Activated B cell treated with CpG ODN at 0.5 μM for 24 hours (primary cell): ENCODE data around the gene BST1. TPM values are rescaled to one million over a fixed set of nuclear protein-coding genes. Genes with fewer than 3 reads are reported as not detected.

Experiments used
- ATAC-seq: fragments of 200-7000 bp; cut with Tn5 transposase; one replicate; pipeline ENCODE4 v1.10.0; 2021; ENCODE audit warnings: low read depth, mild to moderate bottlenecking, moderate library complexity
- CTCF ChIA-PET: fragments of 350-600 bp; sonication (Branson Sonifier 250); formaldehyde crosslinking; loops from one replicate; lab custom pipeline; 2021; ENCODE audit warnings: antibody characterized with exemption; lab: Charles Lee
- POLR2A ChIA-PET: fragments of 350-600 bp; sonication (Branson Sonifier 250); formaldehyde crosslinking; loops from one replicate; lab custom pipeline; 2021; ENCODE audit warnings: antibody characterized with exemption; lab: Charles Lee
- DNase-seq: peaks from one replicate; pipeline ENCODE4 v3.0.0; 2022
- H3K27ac Mint-ChIP-seq: one replicate; pipeline ENCODE4 v1.8.0; 2020; ENCODE audit warnings: mixed read lengths
- H3K27me3 Mint-ChIP-seq: one replicate; pipeline ENCODE4 v1.8.0; 2021; ENCODE audit warnings: mixed read lengths
- H3K36me3 Mint-ChIP-seq: one replicate; pipeline ENCODE4 v1.8.0; 2021; ENCODE audit warnings: low read depth, mixed read lengths
- H3K4me1 Mint-ChIP-seq: one replicate; pipeline ENCODE4 v1.8.0; 2021; ENCODE audit warnings: mixed read lengths
- H3K4me3 Mint-ChIP-seq: one replicate; pipeline ENCODE4 v1.8.0; 2020; ENCODE audit warnings: mild to moderate bottlenecking, mixed read lengths
- H3K9me3 Mint-ChIP-seq: one replicate; pipeline ENCODE4 v1.8.0; 2020; ENCODE audit warnings: mixed read lengths
- intact Hi-C: fragments of 100-400 bp; cut with micrococcal nuclease; formaldehyde crosslinking; loops from one replicate; pipeline ENCODE4 v1.15.1; 2024
- total RNA-seq: library from RNA; stranded (reverse); gene quantifications from 2 replicates; pipeline ENCODE4 v1.2.3, GENCODE V29; 2022
- TF ChIP-seq, protein P1 (sequence below): fragments of 200-600 bp; IDR thresholded peaks from one replicate; pipeline ENCODE4 v1.8.0; 2022; ENCODE audit warnings: antibody characterized with exemption, mild to moderate bottlenecking

The BST1 gene
- total RNA-seq, 1 donor from 2014 or later: 0.49 TPM

DNA sequence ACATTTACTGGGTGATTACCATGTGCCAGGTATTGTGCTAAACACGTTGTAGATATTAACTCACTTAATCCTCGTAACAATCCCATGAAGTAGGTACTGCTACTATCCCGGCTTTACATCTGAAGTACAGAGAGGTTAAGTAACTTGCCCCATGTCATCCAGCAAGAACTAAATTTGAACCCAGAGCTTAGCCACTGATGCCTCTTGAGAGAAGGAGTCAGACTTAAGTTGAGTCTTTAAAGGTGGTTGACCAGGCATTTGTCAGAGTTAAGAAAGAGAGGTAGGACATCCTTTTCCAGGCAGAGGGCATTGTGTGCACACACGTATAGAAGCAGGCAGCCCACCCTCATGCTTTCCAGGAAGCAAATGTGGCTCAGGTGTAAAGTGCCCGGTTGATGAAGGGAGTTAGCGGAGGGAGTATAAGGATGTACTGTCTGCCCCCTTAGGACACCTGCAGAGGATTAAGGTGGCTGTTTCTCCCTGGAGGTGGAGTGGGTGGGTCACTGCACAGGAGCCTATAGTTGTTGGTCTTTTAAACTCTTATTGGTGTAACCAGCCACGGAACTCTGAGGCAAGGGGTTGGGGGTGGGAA lies 74.9 kb downstream of the BST1 start:
- Mint-ChIP-seq H3K9me3 (no peaks in the 10 kb centered on the region), H3K36me3 (peaks cover 2% of the 10 kb centered on the region), H3K4me1 (peaks cover 54% of the 10 kb centered on the region), H3K27me3 (no peaks in the 10 kb centered on the region), H3K4me3 (peak overlapping the region; percentile 88), H3K27ac (peak overlapping the region; percentile 36)
- intact Hi-C loops: loop anchor here (1.0 to 10.0 kb wide), 4 partner anchors 8 to 773 kb away; partner anchors contain the start of genes CPEB2 and TAPT1
- DNase-seq (no peak), ATAC-seq (no peak)
- TF ChIP-seq, protein P1, sequence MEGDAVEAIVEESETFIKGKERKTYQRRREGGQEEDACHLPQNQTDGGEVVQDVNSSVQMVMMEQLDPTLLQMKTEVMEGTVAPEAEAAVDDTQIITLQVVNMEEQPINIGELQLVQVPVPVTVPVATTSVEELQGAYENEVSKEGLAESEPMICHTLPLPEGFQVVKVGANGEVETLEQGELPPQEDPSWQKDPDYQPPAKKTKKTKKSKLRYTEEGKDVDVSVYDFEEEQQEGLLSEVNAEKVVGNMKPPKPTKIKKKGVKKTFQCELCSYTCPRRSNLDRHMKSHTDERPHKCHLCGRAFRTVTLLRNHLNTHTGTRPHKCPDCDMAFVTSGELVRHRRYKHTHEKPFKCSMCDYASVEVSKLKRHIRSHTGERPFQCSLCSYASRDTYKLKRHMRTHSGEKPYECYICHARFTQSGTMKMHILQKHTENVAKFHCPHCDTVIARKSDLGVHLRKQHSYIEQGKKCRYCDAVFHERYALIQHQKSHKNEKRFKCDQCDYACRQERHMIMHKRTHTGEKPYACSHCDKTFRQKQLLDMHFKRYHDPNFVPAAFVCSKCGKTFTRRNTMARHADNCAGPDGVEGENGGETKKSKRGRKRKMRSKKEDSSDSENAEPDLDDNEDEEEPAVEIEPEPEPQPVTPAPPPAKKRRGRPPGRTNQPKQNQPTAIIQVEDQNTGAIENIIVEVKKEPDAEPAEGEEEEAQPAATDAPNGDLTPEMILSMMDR: no peak
- POLR2A ChIA-PET: no interaction called here
- CTCF ChIA-PET: interaction anchor here (1.5 kb wide), 1 partner anchor 21 kb away, joined by 6 read pairs; no protein-coding TSS in a partner anchor

DNA sequence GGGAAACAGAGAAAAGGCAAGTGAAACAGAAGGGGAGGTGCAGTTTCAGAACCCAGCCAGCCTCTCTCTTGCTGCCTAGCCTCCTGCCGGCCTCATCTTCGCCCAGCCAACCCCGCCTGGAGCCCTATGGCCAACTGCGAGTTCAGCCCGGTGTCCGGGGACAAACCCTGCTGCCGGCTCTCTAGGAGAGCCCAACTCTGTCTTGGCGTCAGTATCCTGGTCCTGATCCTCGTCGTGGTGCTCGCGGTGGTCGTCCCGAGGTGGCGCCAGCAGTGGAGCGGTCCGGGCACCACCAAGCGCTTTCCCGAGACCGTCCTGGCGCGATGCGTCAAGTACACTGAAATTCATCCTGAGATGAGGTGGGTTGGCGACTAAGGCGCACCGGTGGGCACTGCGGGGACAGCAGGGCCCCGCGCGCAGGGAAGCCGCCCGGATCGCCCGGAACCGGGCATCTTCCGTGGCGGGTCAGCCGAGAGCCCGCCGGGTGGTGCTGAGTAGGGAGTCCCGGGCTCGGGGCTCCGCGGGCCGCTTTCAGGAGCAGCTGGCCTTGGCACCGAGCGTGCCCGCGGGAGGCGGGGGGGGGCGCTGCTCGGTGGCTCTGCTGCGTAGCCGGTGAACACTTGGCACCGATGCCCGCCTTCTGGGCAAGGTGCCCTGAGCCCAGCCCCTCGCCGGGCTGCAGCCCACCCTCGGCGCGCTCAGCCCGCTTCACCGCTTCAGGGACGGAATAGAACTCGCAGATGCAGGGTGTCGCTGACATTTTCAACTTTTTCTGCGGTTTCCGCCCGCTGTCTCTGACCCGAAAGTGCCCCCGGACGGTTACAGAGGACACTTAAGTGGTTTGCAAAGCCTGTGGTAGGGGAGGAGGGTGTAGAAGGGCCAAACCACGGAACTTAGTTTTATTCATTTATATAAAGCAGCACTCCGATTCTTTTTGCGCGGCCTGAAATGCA lies 75.7 kb downstream of the BST1 start, which contains the start of gene CD38:
TSS of gene CD38 (plus strand) at position 40 of the 953 bp plus-strand sequence. CDS start at position 127, 87 bp downstream.
- H3K27ac Mint-ChIP-seq: peak within 1 kb of the TSS; percentile 38
- peaks cover 2% of the 10 kb centered on the region for H3K36me3 Mint-ChIP-seq
- H3K4me3 Mint-ChIP-seq: peak within 1 kb of the TSS; percentile 88
- intact Hi-C loops: loop anchor here (2.0 to 10.0 kb wide), 3 partner anchors 22 to 774 kb away; partner anchors contain the start of genes CPEB2 and TAPT1
- ATAC-seq: peak; percentile 74
- peak; percentile 42 for DNase-seq
- TF ChIP-seq, protein P1: no peak
- CTCF ChIA-PET: no interaction called here
- POLR2A ChIA-PET: interaction anchor here (0.6 kb wide), 1 partner anchor 15 kb away, joined by 3 read pairs; no protein-coding TSS in a partner anchor
- H3K27me3 Mint-ChIP-seq: no peaks in the 10 kb centered on the region
- peaks cover 62% of the 10 kb centered on the region for H3K4me1 Mint-ChIP-seq
- no peaks in the 10 kb centered on the region for H3K9me3 Mint-ChIP-seq

DNA sequence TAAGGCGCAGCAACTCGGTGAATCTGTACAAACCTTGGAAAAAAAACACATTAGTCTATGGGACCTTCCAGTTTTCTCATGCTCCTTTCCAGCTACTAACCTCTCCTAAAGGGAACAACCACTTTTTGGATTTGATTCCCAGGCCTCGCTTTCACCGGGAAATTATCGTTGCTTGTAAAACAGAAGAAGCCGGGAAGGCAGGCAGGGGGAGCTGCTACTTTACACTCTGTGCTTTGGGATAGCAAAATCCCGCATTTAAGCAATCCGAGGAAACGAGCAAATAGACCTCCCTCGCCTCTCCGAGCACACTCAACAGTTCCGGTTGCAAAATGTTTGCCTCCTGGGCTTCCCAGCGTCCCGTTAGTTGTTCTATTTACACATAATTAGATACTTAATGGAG lies 76.4 kb downstream of the BST1 start:
- ATAC-seq (no peak), DNase-seq (no peak)
- peak overlapping the region; percentile 38 for H3K27ac Mint-ChIP-seq
- H3K9me3 Mint-ChIP-seq: no peaks in the 10 kb centered on the region
- ChIA-PET CTCF (interaction anchor here (0.6 kb wide), 1 partner anchor 321 kb away, joined by 3 read pairs; no protein-coding TSS in a partner anchor), POLR2A (no interaction called here)
- TF ChIP-seq, protein P1: no peak
- H3K27me3 Mint-ChIP-seq: no peaks in the 10 kb centered on the region
- H3K4me3 Mint-ChIP-seq: peak overlapping the region; percentile 88
- intact Hi-C loops: loop anchor here (2.0 to 10.0 kb wide), 3 partner anchors 23 to 775 kb away; partner anchors contain the start of genes CPEB2 and TAPT1
- peaks cover 69% of the 10 kb centered on the region for H3K4me1 Mint-ChIP-seq
- H3K36me3 Mint-ChIP-seq: peaks cover 2% of the 10 kb centered on the region

DNA sequence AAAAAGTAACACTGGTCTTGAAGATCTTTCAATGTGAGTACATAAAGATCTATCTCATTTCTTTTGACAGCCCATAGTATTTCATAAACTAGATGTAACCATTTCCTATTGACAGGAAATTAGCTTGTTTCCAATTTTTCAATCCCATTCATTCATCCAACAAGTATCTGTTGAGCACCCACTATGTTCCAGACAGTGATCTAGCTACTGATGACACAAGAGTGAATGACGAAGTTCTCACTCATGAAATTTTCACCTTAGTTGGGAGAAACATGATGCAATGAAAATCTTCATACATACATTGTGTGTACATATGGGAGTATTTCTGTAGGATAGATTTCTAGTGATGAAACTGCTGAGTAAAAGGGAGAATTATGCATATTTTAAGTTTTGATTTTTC lies 76.9 kb downstream of the BST1 start:
- H3K27me3 Mint-ChIP-seq: no peaks in the 10 kb centered on the region
- intact Hi-C loops: loop anchor here (2.0 to 10.0 kb wide), 4 partner anchors 15 to 775 kb away; partner anchors contain the start of genes CPEB2 and TAPT1
- H3K27ac Mint-ChIP-seq: peak overlapping the region; percentile 22

More for the DNA sequence above, 76.9 kb downstream of the BST1 start:
- ATAC-seq (no peak), DNase-seq (no peak)
- CTCF ChIA-PET: interaction anchor here (0.6 kb wide), 2 partner anchors 14 to 321 kb away, joined by 3 to 5 read pairs; no protein-coding TSS in a partner anchor
- TF ChIP-seq, protein P1: no peak
- Mint-ChIP-seq H3K4me1 (peaks cover 74% of the 10 kb centered on the region), H3K9me3 (no peaks in the 10 kb centered on the region), H3K4me3 (peak overlapping the region; percentile 88), H3K36me3 (peaks cover 2% of the 10 kb centered on the region)
- POLR2A ChIA-PET: no interaction called here
